Lung (tissue), 12 donors: ENCODE results near the gene TTLL10. TPM values are rescaled to one million over a fixed set of nuclear protein-coding genes. Genes with fewer than 3 reads are reported as not detected.
A peak's percentile ranks its signal among the peaks of the same experiment; 100 is the strongest.

Experiments used
- ATAC-seq: fragments of 200-7000 bp; cut with Tn5 transposase; one replicate; pipeline ENCODE4 v1.9.1; 2020; ENCODE audit warnings: moderate number of reproducible peaks; ENCODE audit not compliant: insufficient read depth, low FRiP score
- DNase-seq, 3 donors: peaks; one replicate each; pipeline ENCODE4 v3.0.0-alpha.2; 2013 to 2017
- H3K27ac ChIP-seq, 2 donors: one replicate each; pipeline ENCODE4 v1.5.1; 2013; ENCODE audit warnings: mild to moderate bottlenecking in 2 of 2, moderate library complexity in 2 of 2, control low read depth in 1 of 2, inconsistent platforms in 1 of 2, low read depth in 1 of 2, low read length in 1 of 2
- H3K27me3 ChIP-seq, 3 donors: one replicate each; pipeline ENCODE4 v1.5.1; 2013; ENCODE audit warnings: low read length in 2 of 3; ENCODE audit not compliant: control insufficient read depth in 3 of 3, insufficient read depth in 3 of 3
- H3K36me3 ChIP-seq, 4 donors: one replicate each; pipeline ENCODE4 v1.5.1; 2013; ENCODE audit warnings: low read length in 4 of 4, mild to moderate bottlenecking in 1 of 4, moderate library complexity in 1 of 4; ENCODE audit not compliant: control insufficient read depth in 4 of 4, insufficient read depth in 4 of 4
- H3K4me1 ChIP-seq, 5 donors: one replicate each; pipeline ENCODE4 v1.5.1; 2013; ENCODE audit warnings: low read length in 5 of 5, mild to moderate bottlenecking in 2 of 5, moderate library complexity in 1 of 5; ENCODE audit not compliant: control insufficient read depth in 5 of 5, insufficient read depth in 5 of 5
- H3K4me3 ChIP-seq: one replicate; pipeline ENCODE4 v1.5.1; 2013; ENCODE audit warnings: mild to moderate bottlenecking, control low read depth, moderate library complexity
- H3K9ac ChIP-seq, 2 donors: one replicate each; pipeline ENCODE4 v1.5.1; 2013; ENCODE audit warnings: low read length in 2 of 2, control low read depth in 1 of 2; ENCODE audit not compliant: insufficient read depth in 1 of 2
- H3K9me3 ChIP-seq, 4 donors: one replicate each; pipeline ENCODE4 v1.5.1; 2013; ENCODE audit warnings: low read length in 3 of 4, mild to moderate bottlenecking in 1 of 4, moderate library complexity in 1 of 4; ENCODE audit not compliant: control insufficient read depth in 4 of 4, insufficient read depth in 3 of 4
- CTCF ChIP-seq: IDR thresholded peaks from 2 replicates; pipeline ENCODE4 v1.5.1; 2012; ENCODE audit warnings: mild to moderate bottlenecking; ENCODE audit errors: control extremely low read depth, extremely low read depth
- WGBS, 2 donors: extraction: QIAGEN DNeasy Blood & Tissue Kit; methylation state at CpG; one replicate each; pipeline ENCODE4 v1.1.7; 2013; 5-methylcytosine and 5-hydroxymethylcytosine counted together
- polyA plus RNA-seq, 2 donors: library from polyadenylated mRNA; stranded (reverse); fragments of 200-250 nt; gene quantifications; one replicate each; pipeline ENCODE4 v1.2.1, GENCODE V29; 2013
- total RNA-seq, 2 donors: library from RNA; depleted of rRNA in 1 of 2; stranded (reverse); fragments of >200 nt in 1 of 2; gene quantifications; one replicate each; pipeline ENCODE4 v1.2.1, GENCODE V29; 2014 to 2021
- donor health status: control.
- donor health status: control.
- donor health status: Bipolar disorder and iron deficiency.
- donor health status: healthy.
- donor health status: DM: yes; HTN: yes; CAD: no.

Gene TTLL10
- total and polyA plus RNA-seq, 4 donors: 3.7 to 19.7 (median 4.5) TPM

GRCh38 chr1:1132956-1133750 lies 40.5 kb upstream of the TTLL10 start:
- 61 to 79% methylated on average over 32 of the region's 32 CpGs for WGBS, 2 donors
- Histone ChIP-seq H3K4me1 (peaks cover 0 to 27% (median 2%) of the 10 kb centered on the region in 5 donors), H3K36me3 (no peaks in the 10 kb centered on the region), H3K27ac (peak overlapping the region; percentile 6 to 17), H3K27me3 (no peaks in the 10 kb centered on the region), H3K4me3 (no peak overlapping the region), H3K9me3 (no peaks in the 10 kb centered on the region), H3K9ac (no peak overlapping the region)
- DNase-seq (peak; percentile 62 to 76 (median 66)), ATAC-seq (no peak)
- no peak for TF ChIP-seq CTCF

GRCh38 chr1:1134300-1134970 lies 39.2 kb upstream of the TTLL10 start:
- ATAC-seq: no peak
- no peak for DNase-seq
- Histone ChIP-seq H3K9ac (no peak overlapping the region), H3K4me3 (no peak overlapping the region), H3K4me1 (peaks cover 0 to 26% (median 2%) of the 10 kb centered on the region in 5 donors), H3K36me3 (no peaks in the 10 kb centered on the region), H3K9me3 (no peaks in the 10 kb centered on the region), H3K27me3 (peaks cover 0 to 2% (median 0%) of the 10 kb centered on the region in 3 donors), H3K27ac (no peak overlapping the region)
- no peak for TF ChIP-seq CTCF
- 94 to 96% methylated on average over 27 to 28 of the region's 28 CpGs for WGBS, 2 donors

- Histone ChIP-seq H3K9me3 (no peaks in the 10 kb centered on the region), H3K4me1 (peaks cover 0 to 26% (median 2%) of the 10 kb centered on the region in 5 donors), H3K27me3 (peaks cover 0 to 2% (median under 1%) of the 10 kb centered on the region in 3 donors), H3K27ac (no peak overlapping the region), H3K9ac (no peak overlapping the region), H3K4me3 (no peak overlapping the region), H3K36me3 (no peaks in the 10 kb centered on the region)
- WGBS, 2 donors: 85 to 89% methylated on average over 20 of the region's 20 CpGs
- DNase-seq (peak; percentile 77 to 89 (median 79)), ATAC-seq (no peak)
- TF ChIP-seq CTCF: no peak
Observed at GRCh38 chr1:1135339-1136136, 38.1 kb upstream of the TTLL10 start.
